HG02973 (cell line): ENCODE data around the gene PATE4.
"Not testable (repeated sequence)": the region's sequence is repeated elsewhere in the genome, so short reads cannot be mapped to it uniquely, and the experiment has no call there.

Source experiments
- ATAC-seq: cut with Tn5 transposase; IDR thresholded peaks from one replicate; pipeline ENCODE4 v1.9.1; 2021; ENCODE audit warnings: moderate library complexity; ENCODE audit not compliant: unreplicated experiment

Gene PATE4

DNA sequence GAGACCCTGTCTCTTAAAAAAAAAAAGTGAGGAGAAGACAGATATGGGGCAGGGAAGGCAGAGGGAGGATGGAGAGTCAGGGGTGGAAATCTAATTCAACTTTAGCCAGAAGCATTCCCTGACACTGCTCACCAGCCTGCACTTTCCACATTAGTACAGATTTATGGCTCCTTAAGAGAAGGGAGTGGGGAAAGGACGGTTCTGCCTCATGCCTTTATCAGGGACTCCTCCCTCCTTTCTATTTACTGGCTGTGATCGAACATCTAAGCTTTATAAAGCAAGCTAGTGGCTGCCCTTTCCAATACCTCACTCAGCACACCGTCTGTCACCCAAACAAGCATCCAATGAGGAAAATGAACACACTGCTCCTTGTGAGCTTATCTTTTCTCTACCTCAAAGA lies at the start of gene PATE4:
PATE4 (plus strand) TSS at position 301 of the 400 bp plus-strand sequence; CDS start at position 345, 44 bp downstream.
- ATAC-seq: no peak

DNA sequence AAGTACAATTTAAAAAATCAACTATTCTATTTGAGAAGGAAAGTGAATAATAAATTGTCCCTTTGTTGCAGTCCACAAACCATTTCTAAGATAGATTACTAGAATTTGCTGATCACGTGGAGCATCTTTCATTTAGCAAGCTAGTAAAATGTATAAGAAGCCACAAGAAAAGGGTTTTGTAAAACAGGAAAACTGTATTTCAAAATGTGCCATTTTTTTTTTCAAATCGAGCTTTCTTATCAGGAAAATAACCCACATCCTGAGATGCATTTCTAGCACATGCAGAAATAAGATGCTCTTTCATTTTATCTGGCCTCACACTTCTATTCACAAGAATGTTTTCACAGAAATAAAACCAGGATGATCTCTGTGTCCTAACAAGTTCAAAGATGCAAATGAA lies 48.4 kb upstream of the PATE4 start:
- no peak for ATAC-seq

- no peak for ATAC-seq
Observed at GRCh38 chr11:125787827-125788226, 45.3 kb upstream of the PATE4 start, which contains the start of gene PATE3. PATE3 (plus strand) TSS chr11:125788127; CDS start chr11:125788152, 25 bp downstream.

DNA sequence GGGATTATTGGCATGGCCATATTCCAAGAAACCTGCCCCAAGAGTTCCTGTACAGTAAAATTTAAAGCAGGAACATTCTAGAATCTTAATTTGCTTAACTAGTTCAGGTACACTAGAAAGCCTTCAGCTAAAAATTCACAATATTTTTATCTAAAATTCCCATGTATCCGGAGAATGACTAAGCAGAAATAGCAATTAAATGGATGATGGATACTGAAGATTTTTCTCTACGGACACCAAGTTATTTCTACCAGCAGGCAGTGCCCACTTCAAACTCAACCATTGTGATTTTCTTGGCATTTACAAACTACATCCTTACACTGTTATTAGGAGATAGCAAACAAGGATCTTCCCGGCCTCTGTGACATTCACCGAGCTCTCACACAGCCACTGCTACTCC lies 42.3 kb upstream of the PATE4 start:
- ATAC-seq: no peak

DNA sequence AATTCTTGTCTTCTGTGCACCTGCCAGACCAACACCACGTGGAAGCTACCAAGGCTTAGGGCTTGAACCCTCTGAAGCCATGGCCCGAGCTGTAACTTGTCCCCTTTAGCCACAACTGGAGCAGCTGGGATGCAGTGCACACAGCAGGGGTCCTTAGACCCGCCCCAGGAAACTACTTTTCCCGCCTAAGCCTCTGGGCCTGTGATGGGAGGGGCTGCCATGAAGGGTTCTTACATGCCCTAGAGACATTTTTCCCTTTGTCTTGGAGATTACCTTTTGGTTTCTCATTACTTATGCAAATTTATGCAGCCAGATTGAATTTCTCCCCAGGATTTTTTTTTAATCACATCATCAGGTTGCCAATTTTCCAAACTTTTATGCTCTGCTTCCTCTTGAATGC lies 35.5 kb upstream of the PATE4 start:
- no peak for ATAC-seq

- no peak for ATAC-seq
Observed at GRCh38 chr11:125799808-125800207, 33.3 kb upstream of the PATE4 start.

DNA sequence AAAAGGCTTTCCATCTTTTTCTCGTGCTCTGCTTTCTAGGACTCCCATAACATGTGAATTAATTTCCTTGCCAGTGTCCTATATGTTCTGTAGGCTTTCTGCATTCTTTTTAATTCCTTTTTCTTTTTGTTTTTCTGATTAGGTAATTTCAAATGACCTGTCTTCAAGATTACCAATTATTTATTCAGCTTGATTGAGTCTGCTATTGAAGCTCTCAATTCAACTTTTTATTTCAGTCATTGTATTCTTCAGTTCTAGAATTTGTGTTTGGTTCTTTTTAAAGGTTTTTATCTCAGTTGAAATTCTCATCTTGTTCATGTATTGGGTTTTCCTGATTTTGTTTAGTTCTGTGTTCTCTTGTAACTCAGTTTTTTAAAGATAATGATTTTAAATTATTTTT lies 30.7 kb upstream of the PATE4 start:
- ATAC-seq: no peak

- no peak for ATAC-seq
Observed at GRCh38 chr11:125807909-125808308, 25.2 kb upstream of the PATE4 start.

GRCh38 chr11:125835748-125836147 lies 2.6 kb downstream of the PATE4 start:
- ATAC-seq: no peak

- no peak for ATAC-seq
Observed at GRCh38 chr11:125842321-125842948, 9.3 kb downstream of the PATE4 start.

DNA sequence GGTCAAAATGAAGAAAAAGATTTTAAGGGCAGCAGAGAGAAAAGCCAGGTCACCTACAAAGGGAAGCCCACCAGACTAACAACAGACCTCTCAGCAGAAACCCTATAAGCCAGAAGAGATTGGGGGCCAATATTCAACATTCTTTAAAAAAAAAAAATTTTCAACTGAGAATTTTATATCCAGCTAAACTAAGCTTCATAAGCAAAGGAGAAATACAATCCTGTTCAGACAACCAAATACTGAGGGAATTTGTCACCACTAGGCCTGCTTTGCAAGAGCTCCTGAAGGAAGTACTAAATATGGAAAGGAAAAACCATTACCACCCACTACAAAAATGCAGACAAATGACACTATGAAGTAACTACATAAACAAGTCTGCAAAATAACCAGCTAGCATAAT lies 13.1 kb downstream of the PATE4 start:
- ATAC-seq: no peak

DNA sequence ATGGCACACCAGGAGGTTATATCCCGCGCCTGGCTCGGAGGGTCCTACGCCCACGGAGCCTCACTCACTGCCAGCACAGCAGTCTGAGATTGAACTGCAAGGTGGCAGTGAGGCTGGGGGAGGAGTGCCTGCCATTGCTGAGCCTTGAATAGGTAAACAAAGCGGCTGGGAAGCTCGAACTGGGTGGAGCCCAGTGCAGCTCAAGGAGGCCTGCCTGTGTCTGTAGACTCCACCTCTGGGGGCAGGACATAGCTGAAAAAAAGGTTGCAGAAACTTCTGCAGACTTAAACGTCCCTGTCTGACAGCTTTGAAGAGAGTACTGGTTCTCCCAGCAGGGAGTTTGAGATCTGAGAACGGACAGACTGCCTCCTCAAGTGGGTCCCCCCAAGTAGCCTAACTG lies 24.6 kb downstream of the PATE4 start:
- not testable (repeated sequence) for ATAC-seq

- not testable (repeated sequence) for ATAC-seq
Observed at GRCh38 chr11:125862786-125863185, 29.7 kb downstream of the PATE4 start.

GRCh38 chr11:125865354-125865753 lies 32.2 kb downstream of the PATE4 start:
- not testable (repeated sequence) for ATAC-seq

GRCh38 chr11:125869521-125869920 lies 36.4 kb downstream of the PATE4 start:
- no peak for ATAC-seq

DNA sequence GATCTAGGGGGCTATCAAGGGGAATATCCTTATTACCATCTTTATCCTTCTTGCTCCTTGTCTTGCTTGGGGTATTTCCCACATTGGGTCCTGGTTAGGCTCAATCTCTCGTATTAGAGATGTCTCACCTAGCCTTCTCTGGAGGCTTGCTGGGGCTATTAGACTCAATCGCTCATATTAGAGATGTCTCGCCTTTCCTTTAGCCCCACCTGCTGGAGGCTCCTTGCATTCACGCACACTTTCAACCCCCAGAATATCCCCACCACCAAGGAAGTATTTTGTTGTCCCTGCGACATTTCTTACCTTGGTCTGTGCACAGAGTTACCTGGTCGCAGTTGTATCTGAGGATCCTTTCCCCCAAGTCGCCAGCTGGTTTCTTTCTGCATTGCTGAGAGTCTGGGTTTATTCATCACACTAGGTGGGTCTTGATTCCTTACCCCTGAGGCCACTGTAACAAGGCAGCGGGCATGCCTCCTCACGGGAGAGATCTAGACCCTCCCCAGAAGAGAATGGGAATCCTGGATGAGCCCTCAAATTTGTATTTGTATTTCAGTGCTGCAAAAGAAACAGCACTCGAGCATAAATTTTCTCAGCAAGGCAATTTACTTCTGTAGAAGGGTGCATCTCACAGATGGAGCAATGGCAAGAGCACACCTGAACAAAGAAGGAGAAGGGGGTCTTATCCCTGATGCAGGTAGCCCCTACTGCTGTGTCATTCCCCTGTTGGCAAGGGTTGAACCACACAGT lies 38.4 kb downstream of the PATE4 start:
- no peak for ATAC-seq

DNA sequence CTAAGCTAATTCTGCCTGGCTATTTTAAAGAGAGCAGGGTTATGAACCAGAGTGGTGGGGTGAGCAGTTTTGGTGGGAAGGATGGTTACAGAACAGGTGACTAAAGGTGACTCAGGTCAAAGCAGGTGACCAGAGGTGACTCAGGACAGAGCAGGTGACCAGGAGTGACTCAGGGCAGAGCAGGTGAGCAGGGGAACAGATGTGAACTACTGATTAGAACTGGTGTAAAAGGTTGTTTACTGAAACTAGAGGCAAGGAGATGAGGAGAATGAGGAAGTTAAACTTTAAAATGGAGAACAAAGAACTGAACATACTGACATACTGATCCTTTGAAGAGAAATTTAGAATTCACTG lies 39.0 kb downstream of the PATE4 start:
- ATAC-seq: no peak

DNA sequence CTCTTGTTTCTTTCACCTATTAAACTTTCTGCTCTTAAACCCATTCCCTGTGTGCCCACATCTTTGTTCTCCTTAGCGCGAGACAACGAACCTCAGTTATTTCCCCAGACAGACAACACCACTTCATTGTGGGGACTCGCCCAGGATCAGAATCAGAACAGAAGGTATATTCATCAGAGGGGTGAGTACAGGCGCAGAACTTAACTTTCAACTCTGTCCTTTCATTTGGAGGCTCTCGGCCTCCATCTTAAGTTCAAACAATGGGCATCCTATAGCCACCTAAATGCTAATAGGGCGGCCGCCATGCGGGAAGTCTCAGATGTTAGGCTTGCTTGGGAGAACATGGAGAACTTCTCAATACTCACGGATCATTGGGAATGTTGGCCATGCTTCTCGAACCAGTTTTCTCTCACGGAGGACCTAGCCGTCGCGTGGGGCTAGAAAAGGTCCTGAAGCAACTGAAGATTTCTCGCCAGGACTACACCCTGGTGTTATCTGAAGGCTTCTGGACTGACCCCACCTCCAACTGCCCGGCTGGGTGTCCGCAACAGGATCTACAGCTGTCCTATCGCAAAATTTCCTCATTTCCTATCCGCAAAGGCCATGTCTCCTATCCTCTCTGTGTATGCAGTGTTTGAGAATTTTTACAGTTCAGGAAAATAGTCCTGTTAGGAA lies 40.9 kb downstream of the PATE4 start:
- no peak for ATAC-seq

DNA sequence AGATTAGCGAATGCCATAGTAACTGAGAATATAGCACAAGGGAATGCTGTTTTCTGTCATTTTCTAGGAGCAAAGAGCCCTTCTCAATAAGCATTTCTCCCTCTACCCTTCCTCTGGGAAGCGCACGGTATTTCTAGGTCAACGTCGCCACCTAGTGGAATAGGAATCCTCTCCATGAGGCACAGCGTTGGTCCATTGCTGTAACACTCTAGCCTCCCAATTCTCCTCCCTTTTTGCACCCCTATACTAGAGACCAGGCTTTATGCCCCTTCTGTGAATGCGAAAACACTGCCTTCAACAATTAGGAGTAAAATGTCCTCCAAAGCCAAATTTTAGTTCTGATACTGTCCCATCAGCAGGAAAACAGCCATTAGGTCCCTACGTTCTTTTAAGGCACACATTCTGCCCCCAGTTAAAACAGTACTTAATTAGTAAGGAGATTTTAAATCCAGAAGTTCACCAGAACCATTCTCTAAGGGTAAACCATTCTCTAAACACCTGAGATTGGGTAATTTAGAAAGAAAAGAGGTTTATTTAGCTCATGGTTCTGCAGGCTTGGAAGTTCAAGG lies 41.5 kb downstream of the PATE4 start:
- ATAC-seq: peak; percentile 66

GRCh38 chr11:125881291-125881690 lies 48.2 kb downstream of the PATE4 start:
- no peak for ATAC-seq

DNA sequence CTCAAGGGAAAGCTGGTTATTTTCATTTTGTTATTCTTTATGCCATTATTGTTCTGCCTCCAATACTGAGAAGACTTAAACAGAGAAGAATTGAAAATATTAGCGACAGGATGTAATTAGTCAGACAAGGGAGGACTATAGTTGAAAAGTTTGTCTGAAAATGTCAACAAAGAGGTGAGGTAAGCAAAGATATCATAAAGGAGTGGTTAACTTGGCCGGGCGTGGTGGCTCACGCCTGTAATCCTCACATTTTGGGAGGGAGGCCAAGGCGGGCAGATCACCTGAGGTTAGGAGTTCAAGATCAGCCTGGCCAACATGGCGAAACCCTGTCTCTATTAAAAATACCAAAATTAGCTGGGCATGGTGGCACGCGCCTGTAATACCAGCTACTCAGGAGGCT lies 50.3 kb downstream of the PATE4 start:
- no peak for ATAC-seq

DNA sequence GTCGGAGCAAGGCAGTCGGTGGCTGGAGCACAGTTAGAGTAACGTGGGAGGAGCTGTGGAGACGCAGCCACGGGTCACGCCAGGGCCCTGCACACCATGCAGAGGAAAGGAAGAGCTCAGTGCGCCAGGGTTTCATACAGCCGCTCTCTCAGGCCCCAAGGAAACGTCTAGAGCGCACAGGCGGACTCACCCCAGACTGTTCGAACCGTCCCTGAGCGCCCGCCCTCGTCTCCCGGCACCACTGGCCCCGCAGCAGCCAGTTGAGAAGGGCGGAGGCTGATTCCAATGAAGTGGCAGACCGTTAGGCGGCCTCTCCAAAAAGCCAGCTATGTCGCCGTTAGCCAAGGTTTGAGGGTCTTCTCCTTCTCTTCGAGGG lies 53.9 kb downstream of the PATE4 start:
- ATAC-seq: peak; percentile 35
